GM12875 (cell line): ENCODE results near the gene HOXA6.

Source experiments
- H3K4me3 ChIP-seq: one replicate; pipeline ENCODE4 v1.5.1; 2011; ENCODE audit warnings: low read depth, low read length, control low read depth
- CTCF ChIP-seq: IDR thresholded peaks from 2 replicates; pipeline ENCODE4 v1.5.1; 2011; ENCODE audit warnings: low read depth, mild to moderate bottlenecking, control low read depth, inconsistent platforms, low read length, moderate library complexity, borderline replicate concordance; ENCODE audit not compliant: insufficient read depth

The HOXA6 gene

GRCh38 chr7:27156916-27157701 is 9.5 kb upstream of the HOXA6 start:
- no peak overlapping the region for H3K4me3 ChIP-seq
- TF ChIP-seq CTCF, result no peak

DNA sequence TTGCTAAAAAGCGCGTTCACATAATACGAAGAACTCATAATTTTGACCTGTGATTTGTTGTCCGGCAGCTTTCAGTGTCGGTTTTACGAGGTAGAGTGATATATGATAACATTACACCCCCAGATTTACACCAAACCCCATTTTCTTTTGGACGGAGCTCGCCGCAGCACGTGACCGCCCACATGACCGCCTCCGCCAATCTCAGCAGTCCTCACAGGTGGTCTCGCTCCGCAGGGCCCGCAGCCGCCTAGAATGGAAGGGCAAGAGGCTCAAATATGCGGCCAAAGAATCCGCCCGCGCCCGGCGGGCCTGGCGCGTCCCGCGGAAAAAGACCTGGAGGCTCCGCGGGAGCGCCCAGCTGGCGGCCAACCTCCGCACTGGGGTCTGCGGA is 8.9 kb upstream of the HOXA6 start, which contains the start of gene HOXA7:
Gene HOXA7 (minus strand): TSS at position 168 of the 391 bp plus-strand sequence. CDS start 130 bp downstream, at position 38.
- no peak within 1 kb of the TSS for H3K4me3 ChIP-seq
- no peak for TF ChIP-seq CTCF

DNA sequence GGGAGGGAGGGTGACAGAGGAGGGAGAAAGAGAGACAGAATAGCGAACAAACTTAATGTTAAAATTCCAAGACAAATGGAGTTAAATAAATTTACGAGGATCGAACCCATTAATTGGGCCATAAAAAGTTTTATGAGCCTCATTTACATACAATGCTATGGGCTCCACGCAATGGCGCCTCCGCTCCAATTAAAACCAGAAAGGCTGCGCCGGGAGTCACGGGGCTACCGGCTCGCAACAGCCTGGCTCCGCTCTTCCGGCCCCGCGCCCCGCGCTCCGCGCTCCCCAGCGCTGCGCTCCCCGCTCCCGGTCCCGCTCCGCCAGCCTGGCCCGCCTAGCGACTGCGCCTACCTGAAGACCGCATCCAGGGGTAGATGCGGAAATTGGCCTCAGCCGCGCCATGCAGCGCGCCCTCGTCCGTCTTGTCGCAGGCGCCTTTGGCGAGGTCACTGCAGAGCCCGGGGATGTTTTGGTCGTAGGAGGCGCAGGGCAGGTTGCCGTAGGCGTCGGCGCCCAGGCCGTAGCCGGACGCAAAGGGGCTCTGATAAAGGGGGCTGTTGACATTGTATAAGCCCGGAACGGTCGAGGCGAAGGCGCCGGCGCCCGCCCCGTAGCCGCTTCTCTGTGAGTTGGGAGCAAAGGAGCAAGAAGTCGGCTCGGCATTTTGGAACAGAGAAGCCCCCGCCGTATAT is 8.4 kb upstream of the HOXA6 start:
- TF ChIP-seq CTCF, result no peak
- H3K4me3 ChIP-seq, result no peak overlapping the region

- H3K4me3 ChIP-seq, result no peak overlapping the region
- no peak for TF ChIP-seq CTCF
Observed at GRCh38 chr7:27154901-27155815, 7.6 kb upstream of the HOXA6 start.

- TF ChIP-seq CTCF, result no peak
- H3K4me3 ChIP-seq, result no peak overlapping the region
Observed at GRCh38 chr7:27154369-27154768, 6.8 kb upstream of the HOXA6 start.

GRCh38 chr7:27153526-27153925 is 6.0 kb upstream of the HOXA6 start:
- TF ChIP-seq CTCF, result no peak
- no peak overlapping the region for H3K4me3 ChIP-seq
